NK-92 (cell line): Measurements from ENCODE around the gene MRPL9.
"Not testable (repeated sequence)": the region's sequence is repeated elsewhere in the genome, so short reads cannot be mapped to it uniquely, and the experiment has no call there.

Experiments used
- DNase-seq: peaks from one replicate; lab custom pipeline; 2025; ENCODE audit not compliant: unreplicated experiment; lab: John Stamatoyannopoulos, UW

MRPL9 gene

GRCh38 chr1:151787689-151788088 is 24.4 kb upstream of the MRPL9 start:
- DNase-seq = no peak

DNA sequence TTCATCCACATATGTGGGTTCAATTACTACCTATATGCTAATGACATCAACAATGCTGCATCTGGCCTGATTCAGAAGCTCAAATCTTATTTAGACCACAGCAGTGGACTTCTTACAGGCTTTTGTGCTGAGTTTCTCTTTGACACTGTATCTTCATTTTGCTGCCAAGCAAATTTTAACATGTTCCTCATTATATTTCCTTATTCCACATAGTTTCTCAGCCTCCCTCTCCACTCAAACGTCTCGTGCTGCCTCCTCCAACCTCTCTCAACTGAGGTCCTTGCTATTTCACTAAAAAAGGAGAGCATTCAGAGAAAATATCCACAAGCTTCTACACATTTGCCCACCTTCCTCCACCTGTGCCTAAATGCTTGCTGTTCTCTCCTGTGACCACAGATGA is 20.5 kb upstream of the MRPL9 start:
- no peak for DNase-seq

DNA sequence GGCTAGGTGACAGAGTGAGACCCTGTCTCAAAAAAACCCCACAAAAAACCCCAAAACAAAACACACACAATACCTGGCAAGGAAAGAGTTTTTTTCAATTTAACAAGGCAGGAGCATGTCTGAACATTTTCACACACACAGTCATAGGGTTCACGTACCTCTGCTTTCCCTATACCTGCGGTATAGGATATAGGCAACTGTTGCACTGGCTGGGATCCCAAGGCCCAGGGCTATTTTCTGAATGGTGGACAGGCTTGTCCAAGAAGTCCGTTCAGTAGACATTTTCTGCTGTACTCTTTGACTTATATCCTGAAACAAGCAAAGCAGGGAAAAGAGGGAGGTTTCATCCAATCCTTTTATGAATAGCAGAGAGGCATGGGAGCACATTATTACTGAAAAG is 19.4 kb upstream of the MRPL9 start:
- DNase-seq = no peak

- not testable (repeated sequence) for DNase-seq
Measured at GRCh38 chr1:151782026-151782425, 18.7 kb upstream of the MRPL9 start.

GRCh38 chr1:151780736-151781135 is 17.4 kb upstream of the MRPL9 start:
- DNase-seq = not testable (repeated sequence)

- no peak for DNase-seq
Measured at GRCh38 chr1:151779852-151780251, 16.6 kb upstream of the MRPL9 start.

- DNase-seq = no peak
Measured at GRCh38 chr1:151777317-151777716, 14.0 kb upstream of the MRPL9 start.

GRCh38 chr1:151776665-151777062 is 13.4 kb upstream of the MRPL9 start:
- DNase-seq = no peak

DNA sequence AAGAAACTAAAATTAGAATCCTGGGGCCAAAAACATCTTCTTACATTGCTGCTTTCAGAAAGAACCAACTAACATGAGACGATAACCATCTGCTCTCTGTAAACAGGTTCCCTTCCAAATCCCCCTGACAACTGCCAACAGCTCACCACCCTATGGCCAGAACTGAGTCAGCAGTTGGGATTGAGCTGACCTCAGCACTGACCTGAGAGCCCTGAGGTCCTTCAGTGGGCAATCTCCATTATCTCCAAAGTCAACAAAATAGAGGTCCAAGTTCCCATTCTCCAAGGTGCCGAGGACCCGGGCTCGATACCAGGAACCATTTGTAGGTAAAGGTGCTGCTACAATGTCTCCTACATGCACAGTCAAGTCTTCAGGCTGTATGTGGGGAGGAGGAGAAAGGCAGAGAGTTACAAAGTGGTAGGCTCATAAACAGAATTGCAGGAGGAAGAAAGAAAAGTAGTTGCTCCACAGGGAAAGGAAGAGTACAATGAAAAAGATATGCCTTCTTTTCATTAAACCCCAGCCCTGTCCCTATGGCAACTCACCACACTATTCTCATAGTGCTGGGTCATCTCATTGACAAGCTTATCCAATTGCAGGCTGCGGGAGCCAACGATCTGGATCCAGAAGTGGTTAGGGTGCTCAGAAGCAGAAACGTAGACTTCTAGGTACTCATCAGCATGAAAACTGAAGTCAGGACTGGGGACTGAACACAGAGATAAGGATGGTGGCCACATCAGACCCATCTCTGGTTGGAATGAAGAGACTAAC is 12.8 kb upstream of the MRPL9 start:
- DNase-seq = no peak

DNA sequence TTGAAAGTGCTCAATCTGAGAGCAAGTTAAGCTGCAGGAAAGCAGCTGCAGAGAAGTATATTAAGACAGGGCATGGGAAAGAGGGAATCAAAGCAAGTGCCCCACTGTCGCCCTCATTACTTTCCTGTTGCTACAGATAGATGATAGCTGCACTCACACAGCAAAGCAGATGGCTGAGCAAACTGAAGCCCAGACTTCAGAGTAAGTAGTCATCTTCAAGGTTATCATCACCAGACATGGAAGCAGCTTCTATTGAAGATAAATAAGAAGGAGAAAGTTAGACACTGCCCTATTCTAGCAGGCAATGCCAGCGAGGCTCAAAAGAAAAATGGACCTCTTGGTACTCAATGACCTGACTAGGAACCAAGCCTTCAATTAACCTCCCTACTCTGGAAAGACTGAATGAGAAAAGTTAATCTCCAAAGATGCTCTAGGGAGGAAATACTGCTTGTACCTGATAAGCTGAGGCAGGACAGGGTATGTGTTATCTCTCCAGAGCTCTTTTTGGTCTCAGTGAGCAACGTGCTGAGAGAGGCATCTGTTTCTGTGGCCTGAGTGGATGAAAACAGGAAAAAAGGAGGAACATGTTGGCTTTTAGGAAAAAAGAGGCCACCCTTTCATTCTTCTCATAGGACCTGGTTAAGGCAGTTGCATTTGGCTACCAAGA is 11.1 kb upstream of the MRPL9 start:
- DNase-seq = no peak

GRCh38 chr1:151773702-151774101 is 10.4 kb upstream of the MRPL9 start:
- no peak for DNase-seq

GRCh38 chr1:151769270-151769669 is 6.0 kb upstream of the MRPL9 start:
- not testable (repeated sequence) for DNase-seq

GRCh38 chr1:151768351-151769066 is 5.2 kb upstream of the MRPL9 start:
- not testable (repeated sequence) for DNase-seq

- DNase-seq = no peak
Measured at GRCh38 chr1:151763990-151764389, 694 bp upstream of the MRPL9 start.

- no peak for DNase-seq
Measured at GRCh38 chr1:151760597-151761385, 2.5 kb downstream of the MRPL9 start.

GRCh38 chr1:151759241-151759640 is 4.1 kb downstream of the MRPL9 start:
- DNase-seq = no peak

- no peak for DNase-seq
Measured at GRCh38 chr1:151756291-151756690, 7.0 kb downstream of the MRPL9 start.

DNA sequence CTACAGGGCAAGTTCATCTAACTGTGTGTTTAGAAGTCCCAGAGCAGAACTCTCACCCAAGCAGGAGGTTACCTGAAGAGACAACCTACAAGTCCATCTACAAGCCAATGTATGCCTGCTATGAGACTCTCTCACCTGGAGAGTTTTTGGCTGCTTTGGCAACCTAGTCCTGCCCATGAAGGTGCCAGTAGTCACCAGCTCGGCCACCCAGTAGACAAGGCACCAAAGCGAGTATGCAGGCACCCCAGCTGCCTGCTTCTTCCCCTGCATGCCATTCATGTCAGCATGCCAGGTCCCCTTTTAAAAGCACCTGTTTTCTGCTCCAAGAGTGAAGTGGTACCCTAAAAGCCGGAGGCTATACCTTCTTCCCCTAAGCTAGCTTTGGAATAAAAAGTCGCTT is 21.8 kb downstream of the MRPL9 start:
- DNase-seq = no peak

GRCh38 chr1:151739590-151740355 is 23.5 kb downstream of the MRPL9 start:
- DNase-seq = no peak

- DNase-seq = no peak
Measured at GRCh38 chr1:151737479-151737878, 25.8 kb downstream of the MRPL9 start.
